H9 (cell line): ENCODE measurements around the gene FBRSL1. TPM values are rescaled to one million over a fixed set of nuclear protein-coding genes. Genes with fewer than 3 reads are reported as not detected.

Source experiments
- DNase-seq: peaks from one replicate; pipeline ENCODE4 v3.0.0-alpha.2; 2017
- H2AFZ ChIP-seq: one replicate; pipeline ENCODE4 v1.6.1; 2013; ENCODE audit warnings: mild to moderate bottlenecking, low read length, control low read depth, moderate library complexity
- H2AK5ac ChIP-seq: 2 replicates; pipeline ENCODE4 v1.6.1; 2013; ENCODE audit warnings: low read length, control low read depth, mixed read lengths; ENCODE audit not compliant: insufficient read length
- H2BK120ac ChIP-seq: one replicate; pipeline ENCODE4 v1.6.1; 2013; ENCODE audit warnings: low read depth, mild to moderate bottlenecking, low read length, control low read depth, inconsistent platforms; ENCODE audit not compliant: poor library complexity, severe bottlenecking
- H2BK12ac ChIP-seq: 2 replicates; pipeline ENCODE4 v1.6.1; 2013; ENCODE audit warnings: low read length, control low read depth, mixed read lengths, low read depth; ENCODE audit not compliant: insufficient read length
- H2BK15ac ChIP-seq: 2 replicates; pipeline ENCODE4 v1.6.1; 2013; ENCODE audit warnings: low read depth, low read length, control low read depth
- H2BK20ac ChIP-seq: one replicate; pipeline ENCODE4 v1.6.1; 2013; ENCODE audit warnings: low read depth, mild to moderate bottlenecking, low read length, control low read depth, inconsistent platforms; ENCODE audit not compliant: poor library complexity, severe bottlenecking
- H2BK5ac ChIP-seq: 2 replicates; pipeline ENCODE4 v1.6.1; 2013; ENCODE audit warnings: low read length, control low read depth, mixed read lengths; ENCODE audit not compliant: insufficient read length
- H3K14ac ChIP-seq: 2 replicates; pipeline ENCODE4 v1.6.1; 2013; ENCODE audit warnings: low read length, control low read depth; ENCODE audit not compliant: insufficient read depth
- H3K18ac ChIP-seq: 2 replicates; pipeline ENCODE4 v1.6.1; 2013; ENCODE audit warnings: low read depth, mild to moderate bottlenecking, mixed read lengths, low read length, control low read depth; ENCODE audit not compliant: insufficient read length
- H3K23ac ChIP-seq: 2 replicates; pipeline ENCODE4 v1.6.1; 2013; ENCODE audit warnings: low read length, control low read depth, mixed read lengths, low read depth; ENCODE audit not compliant: insufficient read length
- H3K23me2 ChIP-seq: 2 replicates; pipeline ENCODE4 v1.6.1; 2013; ENCODE audit warnings: low read depth, mild to moderate bottlenecking, mixed read lengths, low read length, control low read depth; ENCODE audit not compliant: insufficient read length, poor library complexity, severe bottlenecking
- H3K27ac ChIP-seq: 2 replicates; pipeline ENCODE4 v1.5.1; 2013; ENCODE audit warnings: low read length, control low read depth, mixed read lengths, low read depth; ENCODE audit not compliant: insufficient read length
- H3K27me3 ChIP-seq: 2 replicates; pipeline ENCODE4 v1.6.1; 2013; ENCODE audit warnings: low read length, control low read depth, inconsistent platforms; ENCODE audit not compliant: insufficient read depth
- H3K4ac ChIP-seq: 2 replicates; pipeline ENCODE4 v1.6.1; 2013; ENCODE audit warnings: low read depth, mild to moderate bottlenecking, control low read depth, inconsistent platforms, low read length, moderate library complexity
- H3K4me1 ChIP-seq: 2 replicates; pipeline ENCODE4 v1.6.1; 2013; ENCODE audit warnings: low read length, control low read depth, inconsistent platforms; ENCODE audit not compliant: insufficient read depth
- H3K4me2 ChIP-seq: 2 replicates; pipeline ENCODE4 v1.6.1; 2013; ENCODE audit warnings: low read length, control low read depth, mixed read lengths; ENCODE audit not compliant: insufficient read length, insufficient read depth
- H3K56ac ChIP-seq: 2 replicates; pipeline ENCODE4 v1.6.1; 2013; ENCODE audit warnings: low read depth, mild to moderate bottlenecking, mixed read lengths, low read length, control low read depth; ENCODE audit not compliant: insufficient read length
- H3K79me1 ChIP-seq: 2 replicates; pipeline ENCODE4 v1.6.1; 2013; ENCODE audit warnings: low read depth, mild to moderate bottlenecking, moderate library complexity, low read length, control low read depth, inconsistent platforms; ENCODE audit not compliant: insufficient read depth, poor library complexity, severe bottlenecking
- H3K79me2 ChIP-seq: 2 replicates; pipeline ENCODE4 v1.6.1; 2013; ENCODE audit warnings: low read length, control low read depth, inconsistent platforms; ENCODE audit not compliant: insufficient read depth
- H3K9ac ChIP-seq: 2 replicates; pipeline ENCODE4 v1.6.1; 2013; ENCODE audit warnings: low read length, control low read depth, mixed read lengths; ENCODE audit not compliant: insufficient read length; ENCODE audit errors: extremely low read depth
- H3K9me3 ChIP-seq: one replicate; pipeline ENCODE4 v1.6.1; 2013; ENCODE audit warnings: low read depth, low read length, inconsistent platforms; ENCODE audit not compliant: control insufficient read depth
- H3T11ph ChIP-seq: one replicate; pipeline ENCODE4 v1.6.1; 2013; ENCODE audit warnings: mild to moderate bottlenecking, low read length, control low read depth, inconsistent platforms
- H4K20me1 ChIP-seq: one replicate; pipeline ENCODE4 v1.6.1; 2013; ENCODE audit not compliant: control insufficient read depth, insufficient read length, insufficient read depth
- H4K5ac ChIP-seq: 2 replicates; pipeline ENCODE4 v1.6.1; 2013; ENCODE audit warnings: low read depth, mild to moderate bottlenecking, mixed read lengths, low read length, control low read depth; ENCODE audit not compliant: insufficient read length
- H4K8ac ChIP-seq: replicated peaks from 2 replicates; pipeline ENCODE4 v1.6.1; 2013; ENCODE audit warnings: low read length, control low read depth, mixed read lengths, low read depth; ENCODE audit not compliant: insufficient read length
- H4K91ac ChIP-seq: 2 replicates; pipeline ENCODE4 v1.6.1; 2013; ENCODE audit warnings: low read depth, mild to moderate bottlenecking, moderate library complexity, mixed read lengths, low read length, control low read depth; ENCODE audit not compliant: insufficient read length
- H3K27ac Mint-ChIP-seq, 3 experiments: 2 replicates in 2 of 3; 3 replicates in 1 of 3; pipeline ENCODE4 v1.8.0; 2020 to 2021; ENCODE audit warnings: mixed read lengths in 3 of 3, mild to moderate bottlenecking in 1 of 3, moderate library complexity in 1 of 3
- H3K27me3 Mint-ChIP-seq: 2 replicates; pipeline ENCODE4 v1.8.0; 2021; ENCODE audit warnings: low read depth, mild to moderate bottlenecking, moderate library complexity, mixed read lengths
- H3K36me3 Mint-ChIP-seq, 3 experiments: 2 replicates in 2 of 3; 3 replicates in 1 of 3; pipeline ENCODE4 v1.8.0; 2020 to 2021; ENCODE audit warnings: low read depth in 3 of 3, mixed read lengths in 3 of 3; ENCODE audit not compliant: insufficient read depth in 1 of 3
- H3K4me1 Mint-ChIP-seq, 2 experiments: 2 replicates each; pipeline ENCODE4 v1.8.0; 2020; ENCODE audit warnings: mixed read lengths in 2 of 2
- H3K4me3 Mint-ChIP-seq, 2 experiments: 2 replicates in 1 of 2; 3 replicates in 1 of 2; pipeline ENCODE4 v1.8.0; 2020 to 2021; ENCODE audit warnings: mild to moderate bottlenecking in 2 of 2, mixed read lengths in 2 of 2, moderate library complexity in 1 of 2
- H3K9me3 Mint-ChIP-seq, 2 experiments: 2 replicates in 1 of 2; 3 replicates in 1 of 2; pipeline ENCODE4 v1.8.0; 2020; ENCODE audit warnings: mild to moderate bottlenecking in 2 of 2, mixed read lengths in 2 of 2, moderate library complexity in 1 of 2
- WGBS: extraction: QIAGEN DNeasy Blood & Tissue Kit; methylation state at CpG from one replicate; pipeline ENCODE4 v1.1.7; 2013; ENCODE audit warnings: missing lambda C conversion rate, low lambda C conversion rate, mixed read lengths; ENCODE audit not compliant: insufficient read length; ENCODE audit errors: extremely low coverage; 5-methylcytosine and 5-hydroxymethylcytosine counted together
- total RNA-seq: library from RNA; stranded (reverse); gene quantifications from 2 replicates; pipeline ENCODE4 v1.2.1, GENCODE V29; 2021
- TF ChIP-seq, protein P1 (sequence below): fragments of 200-600 bp; sonication (generic); conservative IDR thresholded peaks from 3 replicates; pipeline ENCODE4 v1.8.0; 2021; ENCODE audit warnings: antibody characterized with exemption, mild to moderate bottlenecking

The FBRSL1 gene
- total RNA-seq, 1 experiment from 2014 or later: 90.8 TPM

- H4K5ac ChIP-seq: no peak overlapping the region
- H4K20me1 ChIP-seq: no peaks in the 10 kb centered on the region
- no peak overlapping the region for H2BK15ac ChIP-seq
- no peak overlapping the region for H3K4ac ChIP-seq
- H3T11ph ChIP-seq: no peak overlapping the region
- no peak overlapping the region for H2AFZ ChIP-seq
- Mint-ChIP-seq H3K36me3 (peaks cover 12 to 28% (median 13%) of the 10 kb centered on the region in 3 experiments), H3K27ac (no peak overlapping the region), H3K4me1 (peaks cover 4 to 8% of the 10 kb centered on the region in 2 experiments), H3K4me3 (no peak overlapping the region), H3K27me3 (peaks cover 67% of the 10 kb centered on the region), H3K9me3 (peaks cover 39% of the 10 kb centered on the region in 2 experiments)
- no peak overlapping the region for H4K91ac ChIP-seq
- H3K79me2 ChIP-seq: no peaks in the 10 kb centered on the region
- no peaks in the 10 kb centered on the region for H3K79me1 ChIP-seq
- H3K4me2 ChIP-seq: no peak overlapping the region
- H3K4me1 ChIP-seq: no peaks in the 10 kb centered on the region
- H2BK5ac ChIP-seq: no peak overlapping the region
- TF ChIP-seq, protein P1, sequence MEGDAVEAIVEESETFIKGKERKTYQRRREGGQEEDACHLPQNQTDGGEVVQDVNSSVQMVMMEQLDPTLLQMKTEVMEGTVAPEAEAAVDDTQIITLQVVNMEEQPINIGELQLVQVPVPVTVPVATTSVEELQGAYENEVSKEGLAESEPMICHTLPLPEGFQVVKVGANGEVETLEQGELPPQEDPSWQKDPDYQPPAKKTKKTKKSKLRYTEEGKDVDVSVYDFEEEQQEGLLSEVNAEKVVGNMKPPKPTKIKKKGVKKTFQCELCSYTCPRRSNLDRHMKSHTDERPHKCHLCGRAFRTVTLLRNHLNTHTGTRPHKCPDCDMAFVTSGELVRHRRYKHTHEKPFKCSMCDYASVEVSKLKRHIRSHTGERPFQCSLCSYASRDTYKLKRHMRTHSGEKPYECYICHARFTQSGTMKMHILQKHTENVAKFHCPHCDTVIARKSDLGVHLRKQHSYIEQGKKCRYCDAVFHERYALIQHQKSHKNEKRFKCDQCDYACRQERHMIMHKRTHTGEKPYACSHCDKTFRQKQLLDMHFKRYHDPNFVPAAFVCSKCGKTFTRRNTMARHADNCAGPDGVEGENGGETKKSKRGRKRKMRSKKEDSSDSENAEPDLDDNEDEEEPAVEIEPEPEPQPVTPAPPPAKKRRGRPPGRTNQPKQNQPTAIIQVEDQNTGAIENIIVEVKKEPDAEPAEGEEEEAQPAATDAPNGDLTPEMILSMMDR: no peak
- no peak overlapping the region; the same call in 1 of the 2 replicates for H3K14ac ChIP-seq
- no peak overlapping the region for H3K9ac ChIP-seq
- no peak overlapping the region for H3K18ac ChIP-seq
- no peak for DNase-seq
- no peak overlapping the region for H2BK12ac ChIP-seq
- no CpG with 5 or more reads among the region's 11 CpGs for WGBS
- H3K9me3 ChIP-seq: peaks cover 32% of the 10 kb centered on the region
- H3K56ac ChIP-seq: no peak overlapping the region
- H3K23me2 ChIP-seq: no peaks in the 10 kb centered on the region
- H2BK120ac ChIP-seq: no peak overlapping the region
- no peaks in the 10 kb centered on the region; the same call in 1 of the 2 replicates for H3K27me3 ChIP-seq
- H4K8ac ChIP-seq: no peak overlapping the region
- no peak overlapping the region for H3K27ac ChIP-seq
- H2AK5ac ChIP-seq: no peak overlapping the region
- H2BK20ac ChIP-seq: no peak overlapping the region
- H3K23ac ChIP-seq: no peak overlapping the region
Observed at GRCh38 chr12:132529156-132529839, 39.3 kb downstream of the FBRSL1 start.
